GOT3 (cell line): ENCODE results near the gene EGFL7.
"Not testable (repeated sequence)": the region's sequence is repeated elsewhere in the genome, so short reads cannot be mapped to it uniquely, and the experiment has no call there.

Experiments
- DNase-seq: peaks from one replicate; lab custom pipeline; 2025; ENCODE audit warnings: mixed read lengths; lab: John Stamatoyannopoulos, UW

The EGFL7 gene

GRCh38 chr9:136698635-136699246 lies 36.0 kb downstream of the EGFL7 start:
- DNase-seq = no peak

GRCh38 chr9:136700304-136700703 lies 37.6 kb downstream of the EGFL7 start:
- no peak for DNase-seq

GRCh38 chr9:136700959-136701667 lies 38.4 kb downstream of the EGFL7 start:
- no peak for DNase-seq

GRCh38 chr9:136701668-136702053 lies 38.9 kb downstream of the EGFL7 start:
- DNase-seq = no peak

GRCh38 chr9:136703276-136703860 lies 40.7 kb downstream of the EGFL7 start:
- no peak for DNase-seq

- not testable (repeated sequence) for DNase-seq
Measured at GRCh38 chr9:136704741-136705140, 42.0 kb downstream of the EGFL7 start.

- DNase-seq = no peak
Measured at GRCh38 chr9:136705564-136705963, 42.8 kb downstream of the EGFL7 start.

GRCh38 chr9:136707011-136707410 lies 44.3 kb downstream of the EGFL7 start:
- no peak for DNase-seq

- DNase-seq = no peak
Measured at GRCh38 chr9:136707849-136708517, 45.3 kb downstream of the EGFL7 start.

GRCh38 chr9:136709454-136710109 lies 46.9 kb downstream of the EGFL7 start:
- DNase-seq = no peak

- no peak for DNase-seq
Measured at GRCh38 chr9:136710543-136710942, 47.8 kb downstream of the EGFL7 start.

GRCh38 chr9:136711219-136711648 lies 48.5 kb downstream of the EGFL7 start:
- DNase-seq = not testable (repeated sequence)

GRCh38 chr9:136711751-136712689 lies 49.3 kb downstream of the EGFL7 start, which contains the start of gene DIPK1B:
DIPK1B (plus strand) TSS chr9:136712572; CDS start chr9:136712666, 94 bp downstream.
- DNase-seq = no peak

GRCh38 chr9:136712690-136713544 lies 50.2 kb downstream of the EGFL7 start:
- no peak for DNase-seq

- no peak for DNase-seq
Measured at GRCh38 chr9:136713550-136713949, 50.8 kb downstream of the EGFL7 start.

- DNase-seq = no peak
Measured at GRCh38 chr9:136714096-136714892, 51.6 kb downstream of the EGFL7 start.

GRCh38 chr9:136714893-136715274 lies 52.2 kb downstream of the EGFL7 start:
- DNase-seq = no peak

- DNase-seq = no peak
Measured at GRCh38 chr9:136717399-136717798, 54.7 kb downstream of the EGFL7 start.
